ENCODE measurements around the gene HDDC2.

Gene HDDC2

DNA sequence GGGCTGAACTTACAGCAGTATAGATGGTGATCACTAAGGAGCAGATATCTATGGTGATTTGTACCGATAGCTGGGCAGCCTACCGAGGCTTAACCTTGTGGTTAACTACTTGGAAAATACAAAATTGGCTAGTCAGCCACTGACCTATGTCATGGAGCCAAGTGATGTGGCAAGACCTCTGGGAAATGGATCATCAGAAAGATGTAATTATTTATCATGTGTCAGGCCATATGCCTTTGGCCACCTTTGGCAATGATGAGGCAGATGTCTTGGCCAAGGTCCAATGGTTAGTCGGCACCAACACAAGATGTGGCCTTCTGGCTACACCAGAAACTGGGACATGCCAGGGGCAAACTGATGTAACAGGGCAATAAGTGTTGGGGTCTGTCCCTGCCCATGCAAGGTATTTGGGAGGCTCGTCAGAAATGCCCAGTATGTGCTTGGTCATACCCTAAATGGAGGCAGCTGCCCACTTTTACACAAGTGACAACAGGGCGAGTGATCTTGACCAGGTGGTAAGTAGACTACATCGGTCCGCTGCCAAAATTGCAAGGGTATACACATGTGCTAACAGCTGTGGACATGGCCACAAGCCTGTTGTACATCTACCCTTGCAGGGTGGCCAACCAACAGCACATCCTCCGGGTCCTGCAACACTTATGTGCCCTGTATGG, 30.1 kb downstream of the HDDC2 start:
- no peak for DNase-seq (ENCODE audit: low read depth in 2 of 2, low spot score in 1 of 2)

DNA sequence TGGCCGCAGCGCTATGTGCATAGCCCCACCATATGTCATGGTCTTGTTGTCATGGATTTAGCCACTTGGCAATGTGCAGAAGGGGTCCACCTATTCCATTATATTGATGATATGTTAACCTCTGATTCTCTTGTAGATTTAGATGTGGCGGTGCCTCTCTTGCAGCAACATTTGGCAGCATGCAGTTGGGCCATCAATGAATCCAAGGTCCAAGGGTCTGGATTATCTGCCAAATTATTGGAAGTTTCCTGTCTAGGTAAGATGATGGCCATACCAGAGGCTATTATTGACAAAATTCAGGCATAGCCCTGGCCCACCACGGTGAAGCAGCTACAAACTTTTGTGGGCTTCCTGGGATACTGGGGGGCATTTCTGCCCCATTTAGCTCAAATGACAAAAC, 31.4 kb downstream of the HDDC2 start:
- no peak for DNase-seq (ENCODE audit: low read depth in 2 of 2, low spot score in 1 of 2)

DNA sequence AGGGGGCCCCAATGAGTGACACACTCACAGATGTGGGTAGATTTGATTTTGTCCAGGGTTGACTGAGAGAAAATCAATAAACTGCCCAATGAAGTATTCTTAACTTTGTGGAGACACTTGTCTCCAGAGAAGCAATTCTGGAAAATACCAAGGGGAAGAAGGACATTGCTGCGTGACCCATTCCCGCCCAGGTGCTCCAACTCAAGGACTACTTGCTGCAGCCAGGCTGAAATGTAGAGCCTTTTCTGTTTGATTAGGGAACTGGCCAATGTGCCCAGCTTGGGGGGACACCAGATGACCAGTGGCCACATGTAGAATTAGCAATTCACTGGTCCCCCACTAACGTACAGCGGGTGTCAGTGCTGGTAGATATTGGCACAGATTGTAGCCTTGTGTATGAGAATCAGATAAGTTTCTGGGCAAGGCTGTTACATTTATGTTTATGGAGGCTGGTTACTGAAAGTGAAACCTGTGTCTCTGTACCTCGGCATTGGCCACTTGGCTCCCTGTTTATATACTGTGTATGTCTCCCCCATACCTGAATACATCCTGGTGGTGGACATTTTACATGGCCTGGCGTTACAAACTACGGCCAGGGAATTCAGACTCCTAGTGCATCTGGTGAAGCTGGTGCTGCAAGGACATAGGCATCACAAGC, 32.3 kb downstream of the HDDC2 start:
- no peak for DNase-seq (ENCODE audit: low read depth in 2 of 2, low spot score in 1 of 2)

DNA sequence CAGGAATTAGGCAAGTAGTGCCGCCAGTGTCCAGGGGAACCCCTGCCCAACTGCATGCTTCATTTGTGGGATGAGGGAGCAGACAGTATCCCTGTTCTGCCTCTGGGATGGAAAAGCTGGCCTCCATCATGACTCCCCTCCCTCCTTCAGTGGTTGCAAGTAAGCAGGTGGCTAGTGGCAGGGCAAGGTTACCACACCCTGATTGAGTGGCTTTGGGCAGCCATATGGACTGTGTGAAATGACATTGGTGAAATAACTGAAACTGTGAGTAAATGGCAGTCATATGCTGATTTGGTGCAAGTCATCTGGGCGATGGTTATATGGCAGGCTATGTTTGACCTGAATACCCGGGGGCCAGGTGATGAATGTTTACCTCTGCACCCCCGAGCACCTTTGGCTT, 33.0 kb downstream of the HDDC2 start:
- DNase-seq (ENCODE audit: low read depth in 2 of 2, low spot score in 1 of 2), result no peak

DNA sequence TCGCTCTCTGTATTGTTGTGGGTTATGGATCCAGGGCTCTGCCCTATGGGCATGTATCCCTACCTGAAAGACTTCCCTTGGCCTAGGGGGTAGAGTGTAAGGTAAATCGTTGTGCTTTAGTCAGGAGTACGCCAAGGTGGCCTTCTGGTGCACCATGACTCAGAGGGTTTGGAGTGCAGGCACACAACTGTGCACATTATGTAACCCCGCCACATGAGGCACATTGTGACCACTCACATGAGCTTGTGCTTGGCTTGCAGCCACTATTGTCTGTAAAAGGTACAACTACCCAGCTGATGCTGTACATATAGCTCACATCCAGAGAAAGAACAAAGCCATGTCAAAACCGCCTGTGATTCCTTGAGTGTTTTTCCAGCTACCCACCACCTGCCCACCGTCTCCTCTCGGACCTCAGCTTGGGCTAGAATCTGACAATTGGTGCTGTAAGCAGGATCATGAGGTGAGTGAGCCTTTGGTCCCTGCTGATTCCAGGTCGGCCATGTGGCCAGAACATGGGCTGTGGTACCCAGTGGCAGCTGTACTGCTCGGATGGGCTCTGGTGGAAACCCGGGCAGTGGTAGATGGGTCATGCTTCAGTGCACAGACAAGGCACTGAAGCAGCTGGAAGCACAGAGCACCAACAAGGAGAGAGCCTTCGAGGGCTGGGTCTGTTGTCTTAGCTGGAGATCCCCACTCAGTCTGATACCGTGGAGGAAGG, 33.8 kb downstream of the HDDC2 start:
- no peak for DNase-seq (ENCODE audit: low read depth in 2 of 2, low spot score in 1 of 2)

DNA sequence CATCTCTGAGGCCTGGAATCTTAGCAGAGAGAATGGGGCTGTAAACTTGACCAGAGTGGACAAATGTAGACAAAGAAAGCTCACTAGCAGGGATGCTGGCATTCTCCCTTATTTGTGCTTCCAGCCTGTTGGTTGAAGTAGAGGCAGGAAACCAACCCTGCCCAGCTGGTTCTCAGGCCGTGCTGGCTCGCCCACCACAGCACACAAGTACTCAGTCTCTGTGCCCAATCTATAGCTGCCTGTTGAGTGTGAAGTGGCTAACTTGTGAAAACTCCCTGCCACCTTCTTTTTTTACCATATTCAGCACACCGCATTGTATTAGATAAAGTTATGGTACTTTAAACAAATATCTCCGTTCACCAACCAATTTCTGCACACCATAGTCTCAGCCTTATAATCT, 37.3 kb downstream of the HDDC2 start:
- DNase-seq (ENCODE audit: low read depth in 2 of 2, low spot score in 1 of 2), result no peak

DNA sequence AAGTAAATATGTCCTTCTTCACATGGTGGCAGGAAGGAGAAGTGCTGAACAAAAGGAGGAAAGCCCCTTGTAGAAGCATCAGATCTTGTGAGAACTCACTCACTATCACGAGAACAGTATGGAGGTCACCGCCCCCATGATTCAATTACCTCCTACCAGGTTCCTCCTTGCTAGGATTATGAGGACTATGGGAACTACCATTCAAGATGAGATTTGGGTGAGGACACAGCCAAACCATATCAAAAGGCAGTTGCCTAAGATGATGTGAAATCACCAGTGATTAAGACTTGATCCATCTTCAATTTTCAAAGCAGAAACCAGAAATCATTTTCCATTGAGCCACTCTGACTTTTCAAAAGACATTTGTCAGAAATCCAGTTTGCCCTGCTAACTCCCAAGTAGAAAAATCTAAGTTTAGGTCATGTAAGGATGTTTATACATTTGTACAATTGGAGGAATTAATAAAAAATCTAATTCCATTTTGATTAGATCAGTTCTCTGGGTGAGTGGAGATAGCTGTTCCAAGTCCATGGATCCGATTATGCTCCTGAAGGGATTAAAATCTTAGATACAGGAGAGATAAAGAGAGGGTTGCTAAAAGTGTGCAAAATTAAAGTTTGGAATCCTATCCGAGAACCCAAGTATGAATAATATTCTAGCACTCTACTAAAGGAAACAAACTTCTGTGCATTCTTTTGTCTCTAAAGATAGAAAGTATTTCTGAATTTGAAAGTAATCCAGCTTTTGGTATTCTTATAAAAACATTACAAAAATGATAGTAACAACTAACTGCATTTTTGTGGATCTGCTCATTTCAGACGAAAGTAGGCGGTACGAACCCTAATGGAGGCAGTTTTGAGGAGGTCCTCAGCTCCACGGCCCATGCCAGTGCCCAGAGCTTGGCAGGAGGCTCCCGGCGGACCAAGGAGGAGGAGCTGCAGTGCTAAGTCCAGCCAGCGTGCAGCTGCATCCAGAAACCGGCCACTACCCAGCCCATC, 39.5 kb downstream of the HDDC2 start:
- DNase-seq (ENCODE audit: low read depth in 2 of 2, low spot score in 1 of 2), result no peak

DNA sequence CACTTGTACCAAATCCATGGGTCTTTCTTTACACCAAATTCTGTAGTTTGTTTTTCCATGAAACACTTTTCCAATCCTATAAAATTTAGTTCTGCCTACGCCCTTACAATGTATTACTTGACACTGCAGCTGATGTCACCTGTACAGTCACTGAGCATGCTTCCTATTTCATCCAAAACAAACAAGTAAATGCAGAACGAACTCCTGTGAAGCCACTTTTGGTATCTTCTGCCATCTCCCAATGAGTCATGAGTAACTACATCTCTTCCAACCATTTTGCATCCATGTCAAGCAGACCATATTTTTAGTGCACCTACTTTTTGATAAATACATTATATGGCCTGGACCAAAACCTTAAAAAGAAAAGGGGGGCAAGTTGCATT, 42.4 kb downstream of the HDDC2 start:
- DNase-seq (ENCODE audit: low read depth in 2 of 2, low spot score in 1 of 2), result no peak

DNA sequence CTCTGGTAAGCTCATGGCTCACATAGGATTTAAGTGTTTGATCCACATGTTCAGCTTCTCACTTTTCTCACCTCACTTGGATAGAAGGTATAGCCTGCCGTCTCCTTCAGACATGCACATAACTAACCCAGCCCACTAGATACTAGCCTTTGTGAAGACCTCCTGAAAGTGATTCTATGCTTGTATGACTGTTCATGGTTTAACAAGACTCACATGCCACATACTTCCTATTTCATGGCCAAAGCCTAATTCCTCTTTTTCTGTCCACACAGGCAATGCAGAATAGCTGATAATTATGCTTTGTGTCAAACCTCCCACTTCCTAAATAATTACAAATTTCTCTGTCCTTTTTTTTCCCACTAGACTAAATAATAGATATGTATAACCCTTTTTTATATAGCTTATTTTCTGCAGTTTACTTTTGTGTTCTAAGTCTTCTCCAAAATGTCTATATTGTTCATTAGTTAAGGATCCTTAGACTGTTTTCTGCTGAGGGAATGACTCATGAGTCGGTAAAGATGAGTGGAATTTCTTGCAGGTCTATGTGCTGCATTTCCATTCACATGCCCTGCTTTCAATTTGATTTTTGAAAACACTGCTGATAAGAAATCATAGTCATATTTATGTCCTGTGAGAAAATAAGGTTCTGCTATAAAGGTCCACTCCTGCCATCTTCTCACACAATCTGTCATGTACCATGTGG, 43.0 kb downstream of the HDDC2 start:
- DNase-seq (ENCODE audit: low read depth in 2 of 2, low spot score in 1 of 2), result no peak

DNA sequence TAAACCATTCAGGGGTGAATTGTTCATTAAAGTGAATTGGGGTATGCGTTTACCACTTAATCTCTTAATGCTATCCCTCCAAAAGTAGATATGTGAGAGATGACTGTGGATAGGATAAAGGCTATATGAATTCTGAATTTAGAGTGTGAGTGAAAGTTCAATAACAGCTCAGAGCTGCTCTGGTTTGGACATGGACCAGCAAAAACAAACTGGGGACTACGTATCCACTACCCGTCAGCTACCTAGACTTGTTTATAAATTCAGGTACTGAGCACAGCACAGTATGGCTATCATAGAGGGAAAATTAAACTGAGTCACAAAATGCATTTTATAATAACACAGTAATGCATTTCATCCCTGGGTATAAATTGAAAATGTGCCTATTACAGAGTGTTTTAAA, 44.4 kb downstream of the HDDC2 start:
- no peak for DNase-seq (ENCODE audit: low read depth in 2 of 2, low spot score in 1 of 2)

DNA sequence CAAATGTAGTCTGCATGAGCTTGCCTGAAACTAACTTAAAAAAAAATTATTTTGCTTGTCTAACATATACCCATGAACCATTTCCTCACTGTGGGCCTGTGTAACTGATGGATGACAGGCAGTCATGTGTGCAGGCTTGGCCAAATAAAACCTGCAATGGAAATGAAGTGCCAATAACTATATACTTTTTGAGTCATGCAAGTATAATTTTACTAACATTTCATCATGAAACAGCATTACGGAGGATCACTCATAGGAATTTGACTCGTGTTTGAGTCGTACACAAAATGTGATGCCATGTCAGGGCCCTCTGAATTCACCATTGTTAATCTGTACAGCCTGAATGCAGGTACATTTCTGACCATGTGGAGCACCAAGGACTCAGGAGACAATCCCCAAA, 46.6 kb downstream of the HDDC2 start:
- no peak for DNase-seq (ENCODE audit: low read depth in 2 of 2, low spot score in 1 of 2)

DNA sequence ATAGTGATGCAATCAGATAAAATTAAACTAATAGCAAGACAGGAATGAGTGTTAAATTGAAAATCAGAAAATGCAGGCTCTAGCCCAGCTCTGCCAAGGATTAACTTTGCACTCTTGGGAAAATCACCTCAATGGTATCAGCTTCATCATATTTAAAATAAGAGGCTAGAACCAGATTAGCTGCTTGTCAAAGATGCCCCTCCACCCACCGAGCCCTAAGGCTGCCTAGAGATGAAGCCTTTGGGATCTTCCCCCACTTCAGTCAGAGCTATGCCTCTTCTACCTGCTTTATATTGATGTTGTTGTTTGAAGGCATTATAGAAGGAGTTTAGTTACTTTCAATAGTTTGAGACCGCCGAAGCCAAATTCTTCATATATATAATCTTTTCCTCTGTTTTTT, 47.4 kb downstream of the HDDC2 start:
- DNase-seq (ENCODE audit: low read depth in 2 of 2, low spot score in 1 of 2), result no peak

DNA sequence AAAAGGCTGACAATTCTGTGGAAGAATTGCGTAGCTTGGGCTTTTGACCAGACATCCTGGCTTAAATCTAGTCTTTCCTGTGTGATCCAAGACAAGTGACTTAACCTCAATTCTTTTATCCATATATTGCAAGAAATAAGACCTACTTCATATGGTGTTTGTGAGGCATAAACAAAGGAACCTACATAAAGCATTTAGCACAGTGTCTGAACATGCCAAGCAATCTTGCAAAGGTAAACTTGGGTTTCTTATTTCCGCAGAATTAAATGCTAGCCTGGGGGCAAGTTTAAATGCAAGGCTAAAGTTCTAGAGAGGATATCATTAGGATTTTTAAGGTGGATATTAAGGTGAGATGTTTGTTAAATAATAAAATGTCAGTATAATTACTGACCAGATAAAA, 47.9 kb downstream of the HDDC2 start:
- DNase-seq (ENCODE audit: low read depth in 2 of 2, low spot score in 1 of 2), result no peak

DNA sequence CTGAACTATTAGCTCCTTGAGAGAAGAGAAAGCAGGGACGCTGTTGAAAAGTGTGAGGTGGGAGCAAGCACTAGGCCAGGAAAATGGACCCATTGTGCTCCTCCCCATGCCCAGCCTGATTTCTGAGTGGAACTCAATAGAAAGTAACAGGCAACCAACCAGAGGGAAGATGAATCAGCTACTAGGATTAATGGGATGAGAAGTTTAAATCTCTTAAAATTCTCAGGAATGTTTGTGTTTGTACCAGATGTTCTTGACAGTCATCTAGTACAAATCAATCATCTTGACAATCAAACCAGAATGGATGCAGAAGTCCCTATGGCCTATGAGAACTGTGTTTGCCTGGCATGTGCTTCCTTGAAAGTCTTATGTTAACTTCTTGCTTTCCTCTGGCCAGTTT, 48.9 kb downstream of the HDDC2 start:
- no peak for DNase-seq (ENCODE audit: low read depth in 2 of 2, low spot score in 1 of 2)

DNA sequence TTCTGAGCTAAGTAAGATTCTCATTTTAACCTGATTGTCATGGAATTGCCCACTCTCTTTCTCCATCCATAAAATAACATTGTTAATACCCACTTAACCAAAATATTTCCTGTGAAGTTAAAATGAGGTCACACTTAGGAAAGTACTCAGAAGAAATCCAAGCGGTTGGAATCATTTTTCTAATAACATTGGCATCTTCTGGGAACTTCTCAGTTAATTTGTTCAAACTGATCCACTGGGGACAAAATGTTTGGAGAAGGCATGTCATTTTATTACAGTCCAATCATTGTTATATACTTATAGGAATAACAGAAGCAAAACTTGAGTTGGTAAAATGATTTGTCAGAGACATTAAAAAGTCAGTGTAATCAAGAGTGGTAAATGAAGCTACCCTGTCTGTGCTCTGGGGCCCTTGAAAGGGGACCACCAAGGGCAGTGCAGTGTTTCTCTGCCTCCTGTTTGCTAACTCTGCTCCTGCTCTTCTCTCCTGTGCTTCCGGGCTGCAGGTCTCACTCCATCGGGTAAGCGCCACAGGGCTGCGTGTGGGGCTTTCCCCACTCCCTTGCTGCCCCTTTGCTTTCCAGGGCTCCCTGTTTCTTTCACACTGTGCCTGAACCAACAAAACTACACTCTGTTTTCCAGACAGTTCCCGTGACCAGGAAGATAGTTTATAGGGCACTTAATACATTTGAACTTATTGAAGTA, 50.1 kb downstream of the HDDC2 start:
- DNase-seq (ENCODE audit: low read depth in 2 of 2, low spot score in 1 of 2), result no peak

DNA sequence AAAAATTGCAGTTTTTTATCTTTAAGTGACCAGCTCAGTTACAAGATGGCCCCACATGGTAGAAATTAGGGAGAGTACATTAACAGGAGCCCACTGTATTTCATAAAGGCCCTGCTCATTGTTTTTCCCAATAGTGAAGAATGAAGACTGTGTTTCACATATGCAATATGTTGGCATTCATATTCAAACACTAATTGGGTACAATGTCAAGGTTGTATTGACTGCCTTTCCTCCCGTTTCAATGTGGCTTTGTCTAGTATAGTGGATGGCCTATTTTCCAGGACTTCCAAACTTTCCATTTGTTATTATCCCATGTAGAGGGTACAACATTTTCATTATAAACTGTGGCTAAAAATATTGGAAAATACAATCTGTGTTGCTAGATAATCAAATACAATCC, 51.3 kb downstream of the HDDC2 start:
- DNase-seq (ENCODE audit: low read depth in 2 of 2, low spot score in 1 of 2), result no peak

DNA sequence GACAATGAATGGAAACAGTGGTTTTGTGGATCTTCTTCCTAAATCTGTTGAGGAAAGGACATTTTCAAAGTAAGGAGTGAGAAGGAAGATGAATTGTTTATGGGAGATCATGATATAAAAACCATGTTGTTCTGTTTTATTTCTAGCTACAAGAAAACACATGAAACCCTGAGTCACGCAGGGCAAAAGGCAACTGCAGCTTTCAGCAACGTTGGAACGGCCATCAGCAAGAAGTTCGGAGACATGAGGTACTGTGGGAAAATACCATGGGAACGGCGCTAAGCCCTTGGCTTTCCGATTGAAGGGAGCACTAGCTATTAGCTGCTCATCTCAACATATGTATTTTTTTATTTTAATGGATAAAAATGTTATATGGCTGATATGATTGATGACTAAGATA, 53.6 kb downstream of the HDDC2 start:
- no peak for DNase-seq (ENCODE audit: low read depth in 2 of 2, low spot score in 1 of 2)

DNA sequence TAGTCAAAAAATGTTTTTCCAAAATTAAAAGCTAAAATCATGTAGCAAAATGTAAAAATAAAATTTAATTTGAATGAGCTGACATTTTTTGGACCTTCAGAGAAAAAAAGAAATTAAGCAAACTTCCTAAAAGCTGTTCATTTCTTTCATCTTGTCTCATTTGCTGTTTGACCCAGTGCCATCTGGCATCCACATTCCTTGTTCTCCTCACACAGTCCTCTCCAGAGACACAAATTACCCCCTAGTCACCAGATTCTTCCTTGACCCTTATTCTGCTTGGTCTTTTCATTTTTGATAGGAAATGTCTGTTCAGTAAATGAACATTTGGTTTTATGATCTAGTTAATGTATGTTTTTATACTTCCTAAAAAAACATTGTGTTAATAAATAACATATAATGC, 55.2 kb downstream of the HDDC2 start:
- no peak for DNase-seq (ENCODE audit: low read depth in 2 of 2, low spot score in 1 of 2)

DNA sequence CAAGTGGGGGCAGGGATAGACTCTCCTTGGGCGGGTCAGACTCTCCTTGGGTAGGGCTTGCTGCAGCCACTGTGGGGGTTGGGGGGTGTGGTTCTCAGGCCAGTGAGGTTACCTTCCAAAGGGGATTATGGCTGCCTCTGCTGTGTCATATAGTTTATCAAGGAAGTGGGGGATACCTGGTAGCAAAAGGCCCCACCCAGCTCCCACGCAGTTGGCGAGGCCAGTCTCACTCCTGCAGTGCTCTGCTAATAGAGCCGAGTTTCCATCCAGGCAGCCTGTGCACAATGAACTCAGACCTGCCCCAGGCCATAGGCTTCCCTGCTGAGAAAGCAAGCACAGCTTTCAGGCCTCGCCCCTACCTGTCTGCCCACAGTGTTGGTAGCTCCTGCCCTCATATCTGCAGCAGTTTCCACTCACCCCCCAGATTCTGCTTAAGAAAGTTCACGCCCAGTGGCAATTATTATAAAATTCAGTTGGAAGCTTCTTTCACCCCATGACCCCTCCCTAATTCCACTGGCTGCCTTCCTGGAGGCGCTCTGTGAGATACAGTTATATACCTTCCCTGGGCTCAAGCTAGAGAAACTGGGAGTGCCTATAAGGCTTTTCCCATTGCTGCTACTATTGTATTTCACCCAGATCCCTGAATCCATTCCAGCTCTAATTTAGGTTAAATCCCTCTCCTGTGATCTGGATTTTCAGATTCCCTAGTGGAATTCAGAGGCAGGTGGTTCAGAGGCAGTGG, 56.1 kb downstream of the HDDC2 start:
- no peak for DNase-seq (ENCODE audit: low read depth in 2 of 2, low spot score in 1 of 2)

DNA sequence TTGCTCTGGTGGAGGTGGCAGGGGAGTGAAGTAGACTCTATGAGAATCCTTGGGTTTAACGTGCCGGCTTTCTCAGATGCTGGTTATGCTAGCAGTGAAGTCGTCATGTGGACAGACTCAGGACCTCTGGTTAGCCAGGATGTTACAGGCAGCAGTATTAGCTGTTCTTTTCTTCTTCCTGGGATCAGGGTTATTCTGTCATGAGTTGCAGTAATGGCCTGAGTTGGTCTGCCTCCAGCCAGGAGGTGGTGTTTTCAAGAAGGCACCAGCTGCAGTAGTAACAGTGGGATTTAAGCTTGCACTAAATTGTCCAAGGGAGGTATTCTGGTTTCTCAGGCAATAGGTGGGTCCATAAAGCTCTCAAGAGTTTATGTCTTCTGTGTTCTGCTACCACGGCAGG, 56.7 kb downstream of the HDDC2 start:
- no peak for DNase-seq (ENCODE audit: low read depth in 2 of 2, low spot score in 1 of 2)

Measured in stimulated activated CD8-positive, alpha-beta memory T cell treated with anti-CD3 and anti-CD28 coated beads, Interleukin-4, amount 100 ng/mL, for 4 hours (primary cell).